Activated CD4-positive, CD25-positive, alpha-beta regulatory T cell treated with anti-CD3 and anti-CD28 coated beads, Interleukin-2, amount 50 U/mL, for 24 hours (primary cell): ENCODE measurements around the gene ANAPC10.
A peak's percentile ranks its signal among the peaks of the same experiment; 100 is the strongest.

Source experiments
- ATAC-seq, 2 donors: fragments of 150-1000 bp; cut with Tn5 transposase; one replicate each; pipeline ENCODE4 v1.10.0; 2021; ENCODE audit warnings: mild to moderate bottlenecking in 1 of 2, moderate library complexity in 1 of 2

ANAPC10 gene

GRCh38 chr4:145097821-145098674 is at the start of gene ANAPC10, which contains the start of gene ABCE1:
Gene ANAPC10 (minus strand): TSS chr4:145098196. CDS start chr4:145096099, 2,097 bp downstream.
Gene ABCE1 (plus strand): TSS chr4:145098311. CDS start chr4:145104413, 6,102 bp downstream.
- peak; percentile 88 for ATAC-seq

- ATAC-seq, result peak; percentile 27 to 29
These were observed 38.2 kb upstream of the ANAPC10 start for GRCh38 chr4:145136219-145136618.

- ATAC-seq, result peak; percentile 27 to 58
These were observed 34.6 kb upstream of the ANAPC10 start for GRCh38 chr4:145132511-145133098.

- ATAC-seq, result no peak
These were observed 33.9 kb upstream of the ANAPC10 start for GRCh38 chr4:145131848-145132247.

- no peak for ATAC-seq
These were observed 32.9 kb upstream of the ANAPC10 start for GRCh38 chr4:145130788-145131399.

GRCh38 chr4:145130130-145130529 is 32.1 kb upstream of the ANAPC10 start:
- no peak for ATAC-seq

- no peak for ATAC-seq
These were observed 27.4 kb upstream of the ANAPC10 start for GRCh38 chr4:145125396-145125795.

GRCh38 chr4:145108128-145108527 is 10.1 kb upstream of the ANAPC10 start:
- no peak for ATAC-seq

- no peak for ATAC-seq
These were observed 9.1 kb upstream of the ANAPC10 start for GRCh38 chr4:145107126-145107525.

GRCh38 chr4:145103496-145103895 is 5.5 kb upstream of the ANAPC10 start:
- ATAC-seq, result no peak

- ATAC-seq, result no peak
These were observed 4.6 kb upstream of the ANAPC10 start for GRCh38 chr4:145102619-145103018.

GRCh38 chr4:145101091-145101490 is 3.1 kb upstream of the ANAPC10 start:
- no peak for ATAC-seq

- no peak for ATAC-seq
These were observed 1.7 kb upstream of the ANAPC10 start for GRCh38 chr4:145099653-145100052.

GRCh38 chr4:145098675-145099037 is 660 bp upstream of the ANAPC10 start:
- ATAC-seq, result peak; percentile 36 to 57

GRCh38 chr4:145097331-145097820 is 620 bp downstream of the ANAPC10 start:
- no peak for ATAC-seq

GRCh38 chr4:145093638-145094037 is 4.4 kb downstream of the ANAPC10 start:
- ATAC-seq, result no peak

GRCh38 chr4:145090380-145090779 is 7.6 kb downstream of the ANAPC10 start:
- no peak for ATAC-seq

GRCh38 chr4:145083891-145084605 is 13.9 kb downstream of the ANAPC10 start:
- no peak for ATAC-seq

GRCh38 chr4:145081756-145082155 is 16.2 kb downstream of the ANAPC10 start:
- no peak for ATAC-seq

- ATAC-seq, result no peak
These were observed 21.5 kb downstream of the ANAPC10 start for GRCh38 chr4:145076469-145076855.

- no peak for ATAC-seq
These were observed 22.1 kb downstream of the ANAPC10 start for GRCh38 chr4:145075742-145076468.

GRCh38 chr4:145071560-145071959 is 26.4 kb downstream of the ANAPC10 start:
- peak; percentile 30 to 32 for ATAC-seq
